ENCODE data around the gene C17orf58.
"Not testable (repeated sequence)": the region's sequence is repeated elsewhere in the genome, so short reads cannot be mapped to it uniquely, and the experiment has no call there.

C17orf58 gene

DNA sequence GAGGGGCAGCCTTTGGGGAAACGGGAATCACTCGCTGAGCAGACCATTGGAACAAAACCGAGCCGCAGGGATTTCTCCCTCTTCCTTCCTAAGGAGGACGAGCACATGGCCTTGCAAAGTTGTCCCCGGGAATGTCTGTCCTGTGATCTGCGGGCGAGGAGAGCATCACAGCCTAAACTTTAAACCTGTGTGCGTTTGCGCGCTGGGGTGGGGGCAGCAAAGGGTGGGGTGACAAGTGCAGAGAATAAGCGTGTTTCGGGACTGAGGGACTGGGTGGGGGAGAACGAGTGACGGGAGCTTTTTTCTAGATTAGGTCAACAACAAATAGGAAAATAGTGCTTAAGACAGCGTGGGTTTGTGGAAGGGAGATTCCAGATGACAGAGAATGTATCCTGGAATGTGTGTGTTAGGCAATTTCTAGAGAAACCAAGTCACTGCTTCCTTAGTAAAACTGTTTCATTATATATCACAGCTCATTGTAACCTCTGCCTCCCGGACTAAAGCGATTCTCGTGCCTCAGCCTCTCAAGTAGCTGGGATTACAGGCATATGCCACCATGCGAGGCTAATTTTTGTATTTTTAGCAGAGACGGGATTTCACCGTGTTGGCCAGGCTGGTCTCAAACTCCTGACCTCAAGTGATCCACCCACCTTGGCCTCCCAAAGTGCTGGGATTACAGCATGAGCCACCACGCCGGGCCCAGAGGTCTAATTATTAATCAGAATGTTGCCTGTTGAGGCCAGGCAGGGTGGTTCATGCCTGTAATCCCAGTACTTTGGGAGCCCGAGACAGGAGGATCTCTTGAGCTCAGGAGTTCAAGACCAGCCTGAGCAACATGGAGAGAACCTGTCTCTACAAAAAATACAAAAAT is at the start of gene C17orf58:
Gene C17orf58, minus strand, starts transcription at position 169 of the 871 bp plus-strand sequence. CDS start 271 bp downstream, outside the sequence.
- not testable (repeated sequence) for DNase-seq

DNA sequence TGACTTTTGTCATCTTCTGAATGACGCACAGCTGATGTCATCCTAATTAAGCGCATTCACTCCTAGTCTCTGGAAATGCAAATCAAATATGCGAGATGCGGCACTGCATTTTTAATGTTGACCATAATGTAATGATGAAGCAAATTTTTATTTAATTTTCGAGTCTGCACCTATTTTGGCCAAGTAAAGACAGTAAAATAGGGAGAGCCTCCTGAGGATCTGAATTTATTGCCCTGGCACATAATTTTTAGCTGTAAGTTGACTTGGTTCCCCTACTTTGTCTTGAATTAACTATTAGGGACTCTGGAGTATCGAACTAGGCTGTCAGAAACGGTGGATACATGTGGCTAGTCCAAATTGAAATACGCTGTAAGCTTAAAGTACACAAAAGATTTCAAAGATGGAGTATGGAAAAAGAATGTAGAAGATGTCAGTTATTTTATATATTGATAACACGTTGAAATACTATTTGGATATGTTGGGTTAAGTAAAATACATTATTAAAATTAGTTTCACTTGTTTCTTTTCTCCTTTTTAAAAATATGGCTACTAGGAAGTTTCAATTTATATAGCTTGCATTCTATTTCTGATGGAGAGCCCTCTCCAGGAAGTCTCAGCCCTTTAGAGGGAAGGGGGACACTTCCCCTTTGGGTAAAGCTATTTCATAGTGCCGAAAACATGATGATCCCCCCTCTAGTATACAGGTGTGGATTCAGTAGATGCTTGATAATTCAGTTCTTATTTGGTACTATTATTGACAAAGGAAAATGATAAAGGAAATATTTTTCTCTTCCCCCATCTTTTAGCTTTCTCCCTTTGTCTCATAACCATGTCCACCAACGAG is 40.3 kb upstream of the C17orf58 start:
- DNase-seq, result no peak

DNA sequence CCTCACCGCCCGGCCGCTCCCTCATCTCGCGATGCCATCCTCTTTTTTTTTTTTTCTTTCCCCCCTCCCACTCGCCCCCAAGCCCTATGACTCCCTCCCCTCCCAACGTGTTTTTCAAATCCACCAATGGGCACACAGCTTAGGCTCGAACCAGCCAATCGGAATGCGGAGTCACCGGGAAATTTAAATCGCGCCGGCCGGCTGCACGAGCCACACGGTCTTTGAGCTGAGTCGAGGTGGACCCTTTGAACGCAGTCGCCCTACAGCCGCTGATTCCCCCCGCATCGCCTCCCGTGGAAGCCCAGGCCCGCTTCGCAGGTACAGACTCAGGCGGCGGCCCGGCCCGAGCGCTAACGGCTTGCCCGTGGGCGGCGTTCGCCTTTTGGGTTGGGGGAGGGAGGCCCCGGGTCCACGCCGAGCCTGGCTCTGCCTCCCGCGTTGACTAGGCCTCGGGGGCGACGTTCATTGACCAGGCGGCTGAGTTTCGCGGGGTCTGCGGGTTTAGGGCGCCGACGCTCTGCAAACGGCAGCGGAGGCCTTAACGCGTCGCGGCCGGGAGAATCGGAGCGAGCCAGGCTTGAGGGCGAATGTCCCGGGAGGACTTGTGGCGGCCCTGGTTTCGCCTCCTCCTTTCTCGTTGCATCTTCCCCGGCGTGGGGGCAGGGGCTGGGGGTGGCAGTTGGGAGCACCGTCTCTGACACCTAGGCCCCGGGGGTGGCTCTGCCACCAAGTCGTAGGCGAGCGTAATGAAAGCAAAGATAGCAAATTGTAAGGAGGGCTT is 39.4 kb upstream of the C17orf58 start, which contains the start of gene KPNA2:
Gene KPNA2, plus strand, starts transcription at position 213 of the 781 bp plus-strand sequence. CDS start 1,398 bp downstream, outside the sequence.
- DNase-seq, result peak; percentile 97

DNA sequence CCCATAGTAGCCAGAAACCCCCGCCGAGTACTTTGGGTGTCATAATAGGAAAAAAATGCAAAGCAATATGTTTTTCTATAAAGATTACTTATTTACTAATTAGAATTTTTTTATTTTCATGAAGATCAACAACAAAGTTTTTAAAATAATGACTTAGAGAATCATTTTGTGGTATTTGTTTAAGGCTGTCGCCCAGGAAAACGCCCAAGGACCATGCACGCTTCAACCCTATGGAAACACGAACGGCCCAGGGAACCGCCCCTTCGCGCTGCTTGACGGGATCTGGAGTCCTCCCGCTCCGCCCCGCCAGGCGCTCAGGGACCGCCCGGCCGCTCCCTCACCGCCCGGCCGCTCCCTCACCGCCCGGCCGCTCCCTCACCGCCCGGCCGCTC is 38.9 kb upstream of the C17orf58 start:
- no peak for DNase-seq

DNA sequence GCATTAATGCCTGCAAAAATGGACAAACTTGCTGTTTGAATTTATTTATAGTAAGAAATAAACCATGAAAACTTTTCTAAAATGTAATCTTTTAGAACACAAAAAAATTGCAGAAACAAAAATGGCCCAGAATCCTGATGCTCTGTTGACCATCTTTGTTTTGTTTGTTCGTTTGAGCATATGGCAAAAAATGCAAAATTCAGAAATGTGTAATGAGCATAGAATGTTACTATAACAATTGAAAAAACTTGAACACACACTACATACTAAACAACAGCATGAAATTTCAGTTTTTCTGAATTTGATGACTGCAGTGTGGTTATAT is 38.1 kb upstream of the C17orf58 start:
- DNase-seq, result no peak

DNA sequence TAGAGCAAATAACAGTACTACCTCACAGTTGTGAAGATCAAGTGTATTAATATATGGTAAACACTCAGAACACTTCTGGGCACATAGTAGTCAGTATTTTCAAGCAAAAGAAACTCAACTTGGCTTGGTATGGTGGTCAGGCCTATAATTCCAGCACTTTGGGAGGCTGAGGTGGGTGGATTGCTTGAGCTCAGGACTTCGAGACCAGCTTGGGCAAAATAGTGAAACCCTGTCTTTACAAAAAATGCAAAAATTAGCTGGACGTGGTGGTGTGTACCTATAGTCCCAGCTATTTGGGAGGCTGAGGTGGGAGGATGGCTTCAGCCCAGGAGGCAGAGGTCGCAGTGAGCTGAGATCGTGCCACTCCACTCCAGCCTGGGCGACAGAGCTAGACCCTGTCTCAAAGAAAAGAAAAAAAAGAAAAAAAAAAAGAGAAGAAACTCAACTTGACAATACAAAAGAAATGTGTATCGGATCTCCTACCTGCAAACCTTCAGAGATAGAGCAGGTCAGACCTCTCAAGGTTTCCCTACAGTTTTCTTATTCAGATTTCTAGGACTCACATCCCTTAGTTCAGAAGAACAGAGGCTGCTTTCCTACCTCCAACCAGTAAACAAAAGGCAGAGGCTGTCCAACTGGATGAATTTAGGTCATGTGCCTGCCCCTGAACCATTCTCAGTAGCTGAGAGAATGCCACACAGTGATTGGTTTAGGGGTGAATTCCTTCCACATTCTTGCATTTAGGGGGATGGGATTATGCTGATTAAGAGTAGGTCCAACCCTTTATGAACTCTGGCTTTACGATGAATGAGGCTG is 37.6 kb upstream of the C17orf58 start:
- DNase-seq, result no peak

DNA sequence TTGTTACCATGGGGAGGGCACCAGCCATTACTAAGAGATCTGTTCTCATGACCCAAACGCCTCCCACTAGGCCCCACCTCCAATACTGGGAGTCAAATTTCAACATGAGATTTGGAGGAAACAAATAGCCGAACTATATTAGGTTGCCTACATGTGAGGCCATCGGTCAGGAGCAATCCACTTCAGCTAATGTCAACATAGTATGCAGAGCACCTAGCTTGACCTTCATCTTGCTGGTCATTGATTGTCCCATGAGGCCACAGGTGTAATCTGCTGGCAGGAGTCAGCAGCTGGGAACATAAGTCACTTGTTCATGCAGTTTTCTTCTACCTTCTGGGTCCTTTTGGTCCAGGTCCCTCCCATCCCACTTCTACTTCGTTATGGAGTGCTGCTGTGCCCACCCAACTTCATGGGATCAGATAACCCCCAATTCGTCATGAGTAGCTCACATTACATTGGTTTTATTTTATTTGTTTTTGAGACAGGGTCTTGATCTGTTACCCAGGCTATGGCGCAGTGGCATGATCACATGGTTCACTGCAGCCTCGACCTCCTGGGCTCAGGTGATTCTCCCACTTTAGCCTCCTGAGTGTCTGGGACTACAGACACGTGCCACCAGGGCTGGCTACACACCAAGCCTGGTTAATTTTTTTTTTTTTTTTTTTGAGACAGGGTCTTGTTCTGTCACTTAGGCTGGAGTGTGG is 33.4 kb upstream of the C17orf58 start:
- DNase-seq, result no peak

DNA sequence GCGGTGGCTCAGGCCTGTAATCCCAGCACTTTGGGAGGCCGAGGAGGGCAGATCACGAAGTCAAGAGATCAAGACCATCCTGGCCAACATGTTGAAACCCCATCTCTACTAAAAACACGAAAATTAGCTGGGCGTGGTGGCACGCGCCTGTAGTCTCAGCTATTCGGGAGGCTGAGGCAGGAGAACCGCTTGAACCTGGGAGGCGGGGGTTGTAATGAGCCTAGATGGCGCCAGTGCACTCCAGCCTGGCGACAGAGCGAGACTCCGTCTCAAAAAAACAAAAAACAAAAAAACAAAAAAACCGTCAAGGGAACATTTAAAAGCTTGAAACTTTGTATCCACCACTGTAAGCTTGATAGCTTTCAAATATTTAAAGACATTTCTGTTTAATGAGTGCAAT is 26.3 kb upstream of the C17orf58 start:
- not testable (repeated sequence) for DNase-seq

DNA sequence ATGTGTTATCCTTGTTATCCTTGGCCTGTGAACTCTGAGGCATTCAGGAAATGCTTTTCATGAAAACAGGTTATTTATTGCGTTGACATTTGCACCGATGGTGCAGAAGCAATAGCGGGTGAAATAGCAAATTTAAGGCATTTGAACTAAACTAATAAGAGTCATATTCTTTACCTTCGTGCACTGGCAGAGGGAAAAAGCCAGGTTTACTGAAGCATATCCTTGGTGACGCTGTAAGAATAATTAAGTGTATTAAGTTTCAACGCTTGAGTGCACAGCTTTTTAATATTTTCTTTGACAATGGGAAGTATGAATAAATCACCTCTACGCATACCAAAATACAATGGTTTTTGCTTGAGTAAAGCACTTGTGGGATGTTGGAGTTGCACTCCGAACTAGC is 25.7 kb upstream of the C17orf58 start:
- DNase-seq, result no peak

DNA sequence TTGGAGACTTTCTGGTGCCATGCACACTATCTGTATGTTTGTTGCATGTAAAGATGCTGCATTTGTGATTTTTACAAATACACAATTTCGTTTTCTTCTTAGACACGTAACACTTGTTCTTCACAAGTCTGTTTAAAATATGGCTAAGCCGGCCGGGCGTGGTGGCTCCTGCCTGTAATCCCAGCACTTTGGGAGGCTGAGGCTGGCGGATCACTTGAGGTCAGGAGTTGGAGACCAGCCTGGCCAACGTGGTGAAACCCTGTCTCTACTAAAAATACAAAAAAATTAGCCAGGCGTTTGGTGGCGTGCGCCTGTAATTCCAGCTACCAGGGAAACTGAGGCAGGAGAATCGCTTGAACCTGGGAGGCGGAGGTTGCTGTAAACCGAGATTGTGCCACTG is 24.5 kb upstream of the C17orf58 start:
- DNase-seq, result not testable (repeated sequence)

DNA sequence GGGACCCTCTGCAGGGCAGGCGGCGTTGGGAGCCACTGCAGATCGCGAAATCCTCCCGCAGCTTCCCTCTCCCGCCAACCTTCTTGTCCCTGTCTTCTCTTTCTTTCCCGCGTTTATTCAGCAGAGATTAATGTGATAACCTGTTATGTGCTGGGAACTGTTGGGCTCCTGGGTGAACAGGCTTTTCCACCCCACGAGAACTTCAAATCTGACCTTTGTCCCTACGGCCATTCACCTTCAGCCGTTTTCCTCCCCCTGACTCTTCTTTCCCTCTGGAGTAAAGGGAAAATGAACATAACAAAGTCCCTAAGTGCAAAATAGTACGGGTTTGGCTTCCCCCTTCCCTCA is 24.1 kb upstream of the C17orf58 start:
- DNase-seq, result no peak

DNA sequence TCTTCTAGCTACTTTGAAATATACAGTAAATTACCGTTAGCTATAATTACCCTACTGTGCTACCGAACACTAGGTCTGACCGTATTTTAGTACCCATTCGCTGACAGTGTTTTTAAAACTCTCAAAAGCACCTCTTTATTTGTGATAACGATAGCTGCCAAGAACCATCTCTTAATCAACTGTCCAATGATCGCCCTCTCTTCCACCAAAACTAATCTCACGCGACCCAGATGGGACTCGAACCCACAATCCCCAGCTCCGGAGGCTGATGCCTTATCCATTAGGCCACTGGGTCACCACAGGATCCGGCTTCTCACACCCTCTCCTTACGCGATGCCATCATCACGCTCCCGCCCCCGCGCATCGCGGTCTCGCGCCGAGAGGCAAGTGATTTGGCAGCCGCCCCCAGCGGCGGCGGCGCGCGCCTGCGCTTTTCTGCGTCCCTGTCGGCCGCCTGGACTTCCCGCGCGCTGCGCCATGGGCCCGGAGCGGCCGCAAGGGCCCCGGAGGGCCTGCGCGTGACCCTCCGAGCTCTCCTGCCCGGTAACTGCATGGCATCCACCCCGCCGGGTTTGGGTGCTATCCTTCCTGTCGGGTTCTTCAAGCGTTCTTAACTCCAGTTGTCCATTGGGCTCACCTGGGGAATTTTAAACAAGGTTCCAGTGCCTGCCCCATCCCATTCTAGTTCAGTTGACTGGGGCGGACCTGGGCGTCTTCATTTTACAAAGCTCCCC is 23.6 kb upstream of the C17orf58 start:
- peak; percentile 97 for DNase-seq

DNA sequence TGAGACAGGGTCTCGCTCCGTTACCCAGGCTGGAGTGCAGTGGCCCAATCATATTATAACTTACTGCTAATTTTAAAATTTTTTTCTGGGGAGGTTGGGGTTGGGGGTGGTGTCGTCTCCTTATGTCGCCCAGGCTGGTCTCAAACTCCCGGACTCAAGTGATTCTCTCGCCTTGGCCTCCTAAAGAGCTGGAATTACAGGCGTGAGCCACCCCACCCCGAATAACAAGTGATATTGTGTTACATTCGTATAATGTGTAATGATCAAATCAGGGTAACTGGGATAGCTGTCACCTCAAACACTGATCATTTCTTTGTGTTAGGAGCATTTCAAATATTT is 23.0 kb upstream of the C17orf58 start:
- DNase-seq, result no peak

DNA sequence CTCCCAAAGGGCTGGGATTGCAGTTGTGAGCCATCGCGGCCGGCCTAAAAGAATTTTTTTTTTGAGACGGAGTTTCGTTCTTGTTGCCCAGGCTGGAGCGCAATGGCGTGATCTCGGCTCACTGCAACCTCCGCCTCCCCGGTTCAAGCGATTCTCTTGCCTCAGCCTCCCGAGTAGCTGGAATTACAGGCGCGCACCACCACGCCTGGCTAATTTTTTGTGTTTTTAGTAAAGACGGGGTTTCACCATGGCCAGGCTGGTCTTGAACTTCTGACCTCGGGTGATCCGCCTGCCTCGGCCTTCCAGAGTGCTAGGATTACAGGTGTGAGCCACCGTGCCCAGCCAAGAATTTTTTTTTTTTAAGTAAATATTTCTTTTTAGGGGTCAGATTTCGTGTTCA is 22.2 kb upstream of the C17orf58 start:
- not testable (repeated sequence) for DNase-seq

DNA sequence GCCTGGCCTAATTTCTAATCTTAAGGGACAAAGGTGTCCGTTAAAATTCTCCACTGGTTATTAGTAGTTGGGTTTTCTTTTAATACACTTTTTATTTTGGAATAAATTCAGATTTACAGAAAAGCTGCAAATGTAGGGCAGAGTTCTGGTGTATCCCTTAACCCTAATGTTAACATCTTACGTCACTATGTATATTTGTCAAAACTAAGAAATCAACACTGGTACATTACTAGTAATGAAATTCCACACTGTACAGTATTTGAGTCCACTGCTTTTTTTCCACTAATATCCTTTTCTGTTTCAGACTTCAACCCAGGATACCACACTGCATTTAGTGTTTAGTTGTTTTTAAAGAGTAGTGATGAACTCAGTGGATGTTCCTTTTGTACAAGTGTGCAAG is 20.6 kb upstream of the C17orf58 start:
- no peak for DNase-seq

DNA sequence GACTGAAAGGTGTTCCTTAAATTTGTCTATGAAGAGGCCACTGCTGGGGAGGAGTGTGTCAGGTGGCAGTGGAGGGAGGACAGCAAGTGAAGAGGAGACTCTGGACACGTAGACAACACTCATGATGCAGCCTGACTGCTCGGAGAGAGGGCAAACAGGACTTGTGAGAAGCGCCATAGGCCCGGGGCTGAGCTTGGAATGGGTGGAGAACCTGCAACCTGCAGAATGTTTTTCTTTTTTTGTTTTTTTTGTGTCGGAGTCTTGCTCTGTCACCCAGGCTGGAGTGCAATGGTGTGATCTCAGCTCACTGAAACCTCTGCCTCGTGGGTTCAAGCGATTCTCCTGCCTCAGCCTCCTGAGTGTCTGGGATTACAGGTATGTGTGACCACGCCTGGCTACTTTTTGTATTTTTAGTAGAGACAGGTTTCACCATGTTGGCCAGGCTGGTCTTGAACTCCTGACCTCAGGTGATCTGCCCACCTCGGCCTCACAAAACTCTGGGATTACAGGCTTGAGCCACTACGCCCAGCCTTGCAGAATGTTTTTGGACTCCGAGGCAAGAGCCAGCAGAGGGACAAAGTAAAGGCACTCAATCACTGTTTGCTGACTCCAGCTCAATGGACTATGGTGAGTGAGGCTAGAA is 18.9 kb upstream of the C17orf58 start:
- DNase-seq, result no peak

DNA sequence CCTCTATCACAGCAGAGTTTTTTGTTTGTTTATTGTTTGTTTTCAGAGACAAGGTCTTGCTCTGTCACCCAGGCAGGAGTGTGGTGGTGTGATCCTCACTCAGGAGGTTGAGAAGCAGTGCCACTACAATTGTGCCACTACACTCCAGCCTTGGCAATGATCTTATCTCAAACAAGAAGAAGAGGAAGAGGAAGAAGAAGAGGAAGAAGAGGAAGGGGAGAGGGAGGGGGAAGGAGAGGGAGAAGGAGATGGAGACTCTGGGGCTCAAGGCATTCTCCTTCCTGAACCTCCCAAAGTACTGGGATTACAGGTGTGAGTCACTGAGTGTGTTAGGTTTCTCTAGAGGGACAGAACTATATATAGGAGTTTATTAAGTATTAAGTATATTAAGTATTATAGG is 17.1 kb upstream of the C17orf58 start:
- DNase-seq, result no peak

DNA sequence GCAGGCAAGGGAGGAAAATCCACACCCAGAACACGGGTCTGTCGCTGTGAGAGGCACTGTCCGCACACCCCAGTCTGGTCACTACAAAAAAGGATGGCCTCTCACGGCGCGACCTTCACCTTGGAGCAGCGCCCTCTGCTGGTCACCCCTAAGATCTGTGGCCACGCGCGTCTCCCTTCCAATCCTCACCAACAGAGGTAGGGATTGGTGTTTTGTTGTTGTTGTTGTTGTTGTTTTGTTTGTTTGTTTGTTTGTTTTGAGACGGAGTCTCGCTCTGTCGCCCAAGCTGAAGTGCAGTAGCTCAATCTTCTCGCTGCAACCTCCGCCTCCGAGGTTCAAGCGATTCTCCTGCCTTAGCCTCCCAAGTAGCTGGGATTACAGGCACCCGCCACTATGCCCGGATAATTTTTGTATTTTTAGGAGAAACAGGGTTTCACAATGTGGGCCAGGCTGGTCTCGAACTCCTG is 15.0 kb upstream of the C17orf58 start:
- DNase-seq, result no peak

DNA sequence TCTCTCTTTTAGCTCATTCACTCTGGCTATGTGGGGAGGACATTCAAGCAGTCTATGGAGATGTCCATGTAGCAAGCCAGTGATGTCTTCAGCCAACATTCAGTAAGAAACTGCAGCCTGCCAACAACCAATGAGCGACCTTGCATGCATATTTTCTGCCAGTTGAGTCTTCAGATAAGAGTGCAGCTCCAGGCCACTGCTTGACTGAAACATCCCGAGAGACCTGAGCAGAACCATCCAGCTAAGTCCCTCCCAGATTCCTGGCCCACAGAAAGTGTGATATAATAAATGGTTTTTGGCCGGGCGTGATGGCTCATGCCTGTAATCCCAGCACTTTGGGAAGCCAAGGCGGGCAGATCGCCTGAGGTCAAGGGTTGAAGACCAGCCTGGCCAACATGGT is 10.5 kb upstream of the C17orf58 start:
- no peak for DNase-seq

DNA sequence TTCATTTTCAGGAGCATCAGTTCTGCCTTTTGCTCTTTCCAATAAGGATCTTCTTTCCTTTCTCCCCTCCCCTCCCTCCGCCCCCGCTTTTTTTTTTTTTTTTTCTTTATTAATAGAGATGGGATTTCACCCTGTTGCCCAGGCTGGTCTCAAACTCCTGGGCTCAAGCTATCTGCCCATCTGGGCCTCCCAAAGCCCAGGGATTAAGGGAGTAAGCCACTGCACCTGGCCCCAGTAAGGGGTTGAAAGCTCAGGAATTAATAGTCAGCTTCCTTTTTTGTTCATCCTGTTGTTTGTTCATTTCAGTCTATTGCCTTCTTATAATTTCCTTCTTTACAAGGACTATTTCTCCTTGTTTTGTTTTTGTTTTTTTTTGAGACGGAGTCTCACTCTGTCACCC is 7.9 kb upstream of the C17orf58 start:
- DNase-seq, result no peak
